ENCODE data around the gene RUNX1.
A peak's percentile ranks its signal among the peaks of the same experiment; 100 is the strongest.

RUNX1 gene

DNA sequence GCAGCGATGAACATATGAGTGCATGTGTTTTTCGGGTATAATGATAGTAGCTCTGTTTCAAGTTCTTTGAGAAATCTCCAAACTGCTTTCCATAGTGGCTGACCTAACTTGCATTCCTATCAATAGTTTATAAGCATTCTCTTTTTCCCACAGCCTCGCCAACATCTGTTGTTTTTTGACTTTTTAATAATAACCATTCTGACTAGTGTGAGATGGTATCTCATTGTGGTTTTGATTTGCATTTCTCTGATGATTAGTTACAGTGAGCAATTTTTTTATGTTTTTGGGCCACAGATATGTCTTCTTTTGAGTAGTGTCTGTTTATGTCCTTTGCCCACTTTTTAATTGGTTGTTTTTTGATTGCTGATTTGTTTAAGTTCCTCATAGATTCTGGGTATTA, 10.6 kb upstream of the RUNX1 start:
- DNase-seq (ENCODE audit: low spot score), result no peak

GRCh38 chr21:35058058-35058457, 9.0 kb upstream of the RUNX1 start:
- no peak for DNase-seq (ENCODE audit: low spot score)

DNA sequence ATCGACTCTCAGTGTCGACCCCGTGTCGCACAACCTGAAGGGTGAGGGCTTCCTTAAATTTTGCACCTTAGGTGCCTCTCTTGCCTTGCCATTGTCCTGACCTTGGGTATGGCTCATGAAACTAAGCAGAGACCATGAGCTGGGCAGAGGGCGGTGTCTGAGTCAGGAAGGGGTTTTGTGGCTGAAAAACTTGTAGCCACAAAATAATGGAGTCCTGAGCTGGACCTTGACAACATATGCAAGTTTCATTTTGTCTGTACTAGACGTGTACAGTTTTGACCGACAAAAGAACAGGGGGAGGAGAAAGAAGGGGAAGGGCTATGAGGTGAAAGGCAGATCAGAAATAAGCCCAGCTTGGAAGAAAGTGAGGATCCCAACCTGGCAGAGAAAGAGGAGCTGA, 8.3 kb upstream of the RUNX1 start:
- DNase-seq (ENCODE audit: low spot score), result no peak

- no peak for DNase-seq (ENCODE audit: low spot score)
These were observed 4.4 kb upstream of the RUNX1 start for GRCh38 chr21:35053356-35054096.

GRCh38 chr21:35052801-35053200, 3.7 kb upstream of the RUNX1 start:
- DNase-seq (ENCODE audit: low spot score), result no peak

DNA sequence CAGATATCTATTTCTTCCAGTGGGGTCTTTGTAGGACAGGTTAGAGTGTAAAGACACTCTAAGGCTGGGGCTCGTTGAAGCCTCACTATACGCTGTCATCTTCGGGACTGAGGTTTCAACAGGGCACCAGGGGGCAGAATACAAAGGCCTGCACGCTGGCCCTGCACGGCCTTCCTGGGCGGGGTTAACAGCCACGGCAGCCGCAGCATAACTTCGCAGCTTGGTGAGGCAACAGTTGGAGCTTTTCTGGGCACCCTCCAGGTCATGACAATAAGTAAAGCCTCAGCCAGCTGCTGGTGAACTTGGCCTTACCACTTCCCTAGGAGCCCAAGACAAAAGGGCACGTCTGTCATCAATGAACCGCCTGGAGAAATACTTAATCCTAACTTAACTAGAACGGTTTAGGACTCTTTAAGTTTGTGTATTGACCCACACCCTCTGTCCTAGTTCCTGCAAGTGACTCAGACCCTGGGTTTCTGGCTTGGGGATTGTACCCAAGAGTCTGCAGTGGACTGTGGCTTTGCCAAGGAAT, 2.3 kb upstream of the RUNX1 start:
- peak; percentile 79 for DNase-seq (ENCODE audit: low spot score)

GRCh38 chr21:35050348-35051286, 1.5 kb upstream of the RUNX1 start:
- no peak for DNase-seq (ENCODE audit: low spot score)

DNA sequence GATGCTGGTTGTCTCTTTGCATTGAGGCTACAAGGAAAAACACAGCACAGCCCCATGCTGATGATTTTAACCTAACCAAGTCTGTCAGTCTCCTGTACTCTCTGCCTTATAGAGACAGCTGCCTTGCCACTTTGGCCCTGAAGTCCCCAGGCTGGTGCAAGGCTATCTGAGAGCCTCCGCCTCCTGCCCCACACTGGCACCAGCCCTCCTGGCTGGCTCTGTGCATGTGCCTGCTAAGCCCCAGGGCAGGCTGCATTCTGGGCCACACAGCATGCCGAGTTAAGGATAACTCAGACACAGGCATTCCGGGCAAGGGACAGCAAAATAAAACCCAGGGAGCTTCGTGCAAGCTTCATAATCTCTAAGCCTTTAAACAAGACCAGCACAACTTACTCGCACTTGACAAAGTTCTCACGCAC, 910 bp downstream of the RUNX1 start:
- DNase-seq (ENCODE audit: low spot score), result no peak

GRCh38 chr21:35046880-35047229, 2.2 kb downstream of the RUNX1 start:
- DNase-seq (ENCODE audit: low spot score), result no peak

GRCh38 chr21:35046263-35046624, 2.9 kb downstream of the RUNX1 start:
- no peak for DNase-seq (ENCODE audit: low spot score)

DNA sequence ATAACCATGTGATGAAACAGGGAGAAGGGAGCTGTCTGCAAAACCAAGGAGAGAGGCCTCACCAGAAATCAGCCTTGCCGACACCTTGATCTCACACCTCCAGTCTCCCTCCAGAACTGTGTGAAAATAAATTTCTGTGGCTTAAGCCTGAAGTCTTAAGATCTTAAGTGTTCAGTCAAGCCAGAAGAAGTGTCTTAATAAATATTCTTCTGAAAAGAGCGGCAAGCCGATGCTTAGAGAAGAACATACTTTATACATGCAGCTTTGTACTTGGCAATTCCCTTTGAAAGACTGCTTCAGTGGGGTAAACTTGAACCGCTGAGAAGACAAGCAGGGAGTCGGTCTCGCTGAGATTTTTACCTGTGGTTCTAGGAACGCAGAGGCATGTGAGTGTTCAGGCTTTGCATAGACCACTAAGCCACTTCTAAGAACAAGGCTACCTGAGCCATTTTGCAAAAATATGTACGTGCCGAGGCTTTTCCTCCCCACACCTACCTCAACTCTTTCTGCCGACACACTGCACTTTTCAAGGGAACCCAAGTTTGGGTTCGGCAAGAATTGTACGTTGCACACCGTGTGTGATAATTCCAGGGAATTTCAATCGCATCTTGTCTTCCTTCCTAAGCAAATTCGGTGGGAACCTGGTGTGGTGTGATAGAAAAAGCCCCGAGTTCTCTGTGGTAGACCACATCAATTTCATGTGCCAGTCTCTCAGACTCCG, 3.4 kb downstream of the RUNX1 start:
- no peak for DNase-seq (ENCODE audit: low spot score)

DNA sequence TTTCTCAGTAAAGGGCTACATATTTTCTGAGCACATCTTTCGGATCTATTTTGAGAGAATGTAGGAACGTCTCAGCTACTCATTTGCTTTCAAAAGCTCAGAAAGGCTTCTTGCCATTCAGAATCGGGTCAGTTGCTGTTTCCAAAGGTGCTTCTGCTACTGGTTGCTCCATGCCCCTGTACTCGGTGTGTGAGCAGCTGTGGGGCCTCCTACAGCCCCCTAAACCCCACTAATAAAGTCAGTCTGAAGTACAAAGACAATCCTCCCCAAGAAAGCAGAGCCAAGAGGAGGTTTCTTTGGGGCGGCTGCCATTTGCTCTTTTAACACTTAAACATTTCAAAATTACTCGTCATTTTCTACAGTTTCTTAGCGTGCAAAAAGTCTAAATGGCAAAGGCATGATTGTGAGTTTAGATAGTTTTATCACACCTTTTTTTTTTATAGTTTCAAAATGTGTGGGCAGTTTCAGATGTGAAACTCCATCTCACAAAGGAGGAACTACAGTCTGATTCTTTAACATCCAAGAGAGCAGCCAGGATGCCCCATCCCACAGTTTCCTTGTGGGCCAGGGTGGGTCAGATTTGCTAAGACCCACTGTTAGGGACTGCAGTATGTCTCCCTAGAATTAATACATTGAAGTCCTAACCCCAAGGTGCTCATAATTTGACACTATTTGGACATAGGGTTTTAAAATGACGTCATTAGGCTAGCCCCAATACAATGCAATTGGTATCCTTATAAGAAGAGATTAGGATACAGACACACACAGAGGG, 4.1 kb downstream of the RUNX1 start:
- no peak for DNase-seq (ENCODE audit: low spot score)

DNA sequence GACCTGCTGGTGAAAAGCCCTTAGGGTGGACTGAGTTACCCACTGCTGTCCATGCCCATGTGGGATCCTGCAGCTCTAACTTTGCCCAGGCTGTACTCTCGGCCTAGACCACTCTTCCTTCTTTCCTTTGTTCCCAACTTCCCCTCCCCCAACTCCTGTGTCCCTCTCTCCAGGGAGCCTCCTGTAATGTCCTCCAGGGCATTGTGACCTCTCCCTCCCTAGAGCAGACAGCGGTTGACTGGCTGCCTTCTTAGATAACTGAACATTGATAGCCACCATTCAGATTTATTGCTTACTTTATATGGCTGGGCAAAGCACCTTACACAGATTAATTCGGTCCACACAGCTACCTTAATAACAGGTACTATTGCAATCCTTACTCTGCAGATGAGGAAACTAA, 5.0 kb downstream of the RUNX1 start:
- no peak for DNase-seq (ENCODE audit: low spot score)

DNA sequence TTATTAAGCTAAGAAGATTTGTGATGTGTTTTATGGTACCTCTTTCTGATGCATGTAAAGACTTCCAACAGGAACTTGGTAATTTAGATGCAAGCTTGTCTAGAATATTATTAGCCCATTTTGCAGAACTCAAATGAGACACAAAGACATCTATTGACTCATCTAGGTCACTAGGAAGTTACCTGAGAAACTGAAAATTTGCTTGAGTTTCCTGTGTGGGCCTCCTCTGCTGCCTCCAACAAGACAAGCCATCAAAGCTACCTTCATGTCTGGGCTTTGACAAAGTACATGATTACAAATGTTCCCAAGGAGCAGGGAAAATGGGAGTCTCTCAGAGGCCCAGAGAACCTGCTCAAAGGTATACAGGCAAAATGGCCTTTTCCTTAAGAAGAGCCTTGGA, 5.6 kb downstream of the RUNX1 start:
- DNase-seq (ENCODE audit: low spot score), result no peak

DNA sequence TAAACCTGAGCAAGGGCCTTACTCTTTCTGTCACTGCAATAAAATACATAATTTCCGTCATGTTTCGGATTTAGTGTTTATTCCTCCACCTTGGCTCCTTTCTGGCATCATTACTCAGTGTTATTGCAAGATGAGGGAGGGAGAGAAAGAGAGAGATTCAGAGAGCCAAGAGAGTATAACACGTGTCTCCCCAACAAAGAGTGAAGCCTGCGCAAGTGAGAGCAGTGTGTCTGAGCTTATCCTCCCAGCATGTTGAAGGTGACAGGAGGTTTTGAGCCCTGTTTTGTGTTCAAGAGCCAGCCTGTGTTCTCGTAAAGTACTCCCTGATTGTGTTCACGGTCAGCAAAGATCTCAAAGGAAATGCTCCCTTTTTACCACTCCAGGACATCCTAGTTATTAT, 6.3 kb downstream of the RUNX1 start:
- no peak for DNase-seq (ENCODE audit: low spot score)

DNA sequence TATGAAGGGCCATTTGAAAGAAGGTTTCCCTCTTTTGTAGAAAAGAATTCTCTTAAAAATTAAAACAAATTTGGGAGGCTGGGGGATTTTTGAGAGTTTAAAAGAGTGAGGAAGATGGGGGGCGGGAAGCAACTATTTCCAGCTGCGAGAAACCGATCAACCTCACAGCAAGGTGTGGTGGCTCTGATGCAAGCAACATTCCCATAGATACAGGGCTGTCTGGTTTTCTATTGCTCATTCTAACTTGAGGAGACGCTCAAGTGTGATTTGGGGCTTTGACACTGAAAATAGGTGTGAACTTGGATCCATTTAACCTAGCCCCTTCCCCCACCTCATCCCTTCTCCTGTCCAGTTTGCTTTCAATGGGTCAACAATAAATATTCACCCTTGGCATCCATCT, 7.2 kb downstream of the RUNX1 start:
- no peak for DNase-seq (ENCODE audit: low spot score)

DNA sequence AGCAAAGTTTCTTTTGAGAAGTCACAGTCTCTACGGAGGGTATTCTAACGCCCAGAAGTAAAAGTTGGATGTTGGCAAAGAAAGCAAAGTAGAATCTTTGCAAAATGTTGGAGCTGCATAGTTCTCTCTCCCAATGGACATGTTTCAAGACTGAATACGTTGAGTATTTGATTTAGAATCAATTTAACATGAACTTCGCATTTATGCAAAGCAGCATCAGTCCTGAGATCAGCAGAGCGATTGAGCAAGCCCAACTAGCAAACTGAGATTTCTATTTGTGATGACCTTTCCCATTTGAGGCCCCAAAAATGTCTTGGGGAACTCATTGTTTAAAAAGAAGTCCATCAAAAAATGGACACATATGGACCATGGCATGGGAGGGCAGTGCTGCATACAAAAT, 8.0 kb downstream of the RUNX1 start:
- DNase-seq (ENCODE audit: low spot score), result no peak

- DNase-seq (ENCODE audit: low spot score), result no peak
These were observed 9.4 kb downstream of the RUNX1 start for GRCh38 chr21:35039595-35040289.

GRCh38 chr21:35038772-35039319, 10.3 kb downstream of the RUNX1 start:
- no peak for DNase-seq (ENCODE audit: low spot score)

- DNase-seq (ENCODE audit: low spot score), result no peak
These were observed 11.7 kb downstream of the RUNX1 start for GRCh38 chr21:35037384-35037765.

Measured in ecto neural progenitor cell (in vitro differentiated cells).